IMR-90 (cell line): Measurements from ENCODE around the gene TCF7L2.

Source experiments
- BHLHE40 ChIP-seq: fragments of 150-350 bp; IDR thresholded peaks from 2 replicates; pipeline ENCODE4 v1.6.1; 2016; ENCODE audit warnings: mild to moderate bottlenecking, low read depth, low read length
- FOS ChIP-seq: fragments of 150-350 bp; IDR thresholded peaks from 2 replicates; pipeline ENCODE4 v1.6.1; 2016; ENCODE audit warnings: low read depth, low read length
- MAFK ChIP-seq: IDR thresholded peaks from 2 replicates; pipeline ENCODE4 v1.6.1; 2012; ENCODE audit warnings: low read depth, low read length, improper control_type of control experiment
- NFE2L2 ChIP-seq: fragments of 150-350 bp; IDR thresholded peaks from 2 replicates; pipeline ENCODE4 v1.6.1; 2016; ENCODE audit warnings: low read depth, mild to moderate bottlenecking, low read length
- POLR2A ChIP-seq: IDR thresholded peaks from 2 replicates; pipeline ENCODE4 v1.6.1; 2012; ENCODE audit warnings: mild to moderate bottlenecking, low read depth, low read length
- RFX5 ChIP-seq: IDR thresholded peaks from 2 replicates; pipeline ENCODE4 v1.8.0; 2012; ENCODE audit warnings: low read depth, mild to moderate bottlenecking, low read length, moderate library complexity
- SMC3 ChIP-seq: fragments of 150-350 bp; IDR thresholded peaks from 2 replicates; pipeline ENCODE4 v1.6.1; 2016; ENCODE audit warnings: low read depth, mild to moderate bottlenecking, antibody characterized with exemption, low read length, moderate library complexity
- TF ChIP-seq, protein P1 (sequence below): conservative IDR thresholded peaks from 2 replicates; pipeline ENCODE4 v1.5.1; 2012; ENCODE audit warnings: mild to moderate bottlenecking, low read depth, low read length, improper control_type of control experiment
- TF ChIP-seq, protein P2 (sequence below): fragments of 150-350 bp; IDR thresholded peaks from 2 replicates; pipeline ENCODE4 v1.6.1; 2016; ENCODE audit warnings: low read depth, mild to moderate bottlenecking, low read length, moderate library complexity, borderline replicate concordance

DNA sequence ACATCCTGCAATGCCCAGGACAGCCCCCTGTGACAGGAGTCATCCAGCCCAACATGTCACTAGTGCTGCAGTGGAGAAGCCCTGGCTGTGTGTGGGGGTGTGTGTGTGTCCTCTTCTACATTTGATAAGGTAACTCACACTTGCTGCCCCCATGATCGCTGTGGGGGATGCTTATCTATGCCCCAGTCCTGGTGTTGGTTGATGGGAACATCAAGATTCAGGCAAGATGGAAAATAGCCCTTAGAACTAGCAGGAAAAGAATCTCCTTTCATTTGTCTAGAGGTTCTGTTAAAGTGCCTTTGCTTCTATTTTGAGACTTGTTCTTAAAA lies 52.4 kb downstream of the TCF7L2 start:
- TF ChIP-seq, protein P1, sequence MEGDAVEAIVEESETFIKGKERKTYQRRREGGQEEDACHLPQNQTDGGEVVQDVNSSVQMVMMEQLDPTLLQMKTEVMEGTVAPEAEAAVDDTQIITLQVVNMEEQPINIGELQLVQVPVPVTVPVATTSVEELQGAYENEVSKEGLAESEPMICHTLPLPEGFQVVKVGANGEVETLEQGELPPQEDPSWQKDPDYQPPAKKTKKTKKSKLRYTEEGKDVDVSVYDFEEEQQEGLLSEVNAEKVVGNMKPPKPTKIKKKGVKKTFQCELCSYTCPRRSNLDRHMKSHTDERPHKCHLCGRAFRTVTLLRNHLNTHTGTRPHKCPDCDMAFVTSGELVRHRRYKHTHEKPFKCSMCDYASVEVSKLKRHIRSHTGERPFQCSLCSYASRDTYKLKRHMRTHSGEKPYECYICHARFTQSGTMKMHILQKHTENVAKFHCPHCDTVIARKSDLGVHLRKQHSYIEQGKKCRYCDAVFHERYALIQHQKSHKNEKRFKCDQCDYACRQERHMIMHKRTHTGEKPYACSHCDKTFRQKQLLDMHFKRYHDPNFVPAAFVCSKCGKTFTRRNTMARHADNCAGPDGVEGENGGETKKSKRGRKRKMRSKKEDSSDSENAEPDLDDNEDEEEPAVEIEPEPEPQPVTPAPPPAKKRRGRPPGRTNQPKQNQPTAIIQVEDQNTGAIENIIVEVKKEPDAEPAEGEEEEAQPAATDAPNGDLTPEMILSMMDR = no peak
- TF ChIP-seq BHLHE40 (no peak), POLR2A (no peak), FOS (no peak), RFX5 (no peak), NFE2L2 (no peak), SMC3 (no peak), MAFK (no peak)
- TF ChIP-seq, protein P2, sequence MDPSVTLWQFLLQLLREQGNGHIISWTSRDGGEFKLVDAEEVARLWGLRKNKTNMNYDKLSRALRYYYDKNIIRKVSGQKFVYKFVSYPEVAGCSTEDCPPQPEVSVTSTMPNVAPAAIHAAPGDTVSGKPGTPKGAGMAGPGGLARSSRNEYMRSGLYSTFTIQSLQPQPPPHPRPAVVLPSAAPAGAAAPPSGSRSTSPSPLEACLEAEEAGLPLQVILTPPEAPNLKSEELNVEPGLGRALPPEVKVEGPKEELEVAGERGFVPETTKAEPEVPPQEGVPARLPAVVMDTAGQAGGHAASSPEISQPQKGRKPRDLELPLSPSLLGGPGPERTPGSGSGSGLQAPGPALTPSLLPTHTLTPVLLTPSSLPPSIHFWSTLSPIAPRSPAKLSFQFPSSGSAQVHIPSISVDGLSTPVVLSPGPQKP = no peak
